Measurements from ENCODE around the gene GOLGA8B. TPM values are rescaled to one million over a fixed set of nuclear protein-coding genes. Genes with fewer than 3 reads are reported as not detected.
"Not testable (repeated sequence)": the region's sequence is repeated elsewhere in the genome, so short reads cannot be mapped to it uniquely, and the experiment has no call there.

The GOLGA8B gene
- polyA plus RNA-seq, 3 donors: 0.37 to 11.5 TPM; not detected in 1

DNA sequence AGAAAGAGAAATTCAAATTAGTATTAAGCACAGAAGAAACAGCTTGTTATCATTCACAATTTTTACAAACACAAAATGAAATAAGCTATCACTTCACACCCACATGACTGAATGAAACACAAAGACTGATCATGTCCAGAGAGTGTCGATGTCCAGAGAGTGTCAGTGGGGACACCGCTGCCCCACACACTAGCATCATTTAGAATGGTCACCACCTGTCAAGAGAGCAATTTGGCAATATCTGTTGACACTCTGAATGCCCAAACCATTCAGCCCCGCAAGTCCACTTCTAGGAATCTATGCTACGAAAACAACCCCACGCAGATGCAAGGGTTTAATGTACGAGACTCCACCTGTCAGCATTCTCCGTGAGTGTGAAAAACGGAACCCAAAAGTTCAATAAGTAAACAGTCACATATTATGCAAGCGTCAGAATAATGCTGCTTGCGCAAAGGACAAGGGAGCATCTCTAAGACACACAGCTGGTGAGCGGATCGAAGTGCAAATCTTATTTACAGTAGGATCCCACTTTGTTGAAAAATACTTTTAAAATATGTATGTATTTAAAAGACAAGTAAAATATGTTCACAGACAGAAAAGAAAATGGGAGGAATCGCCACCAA lies 11.3 kb downstream of the GOLGA8B start:
- H3K9me3 Mint-ChIP-seq; H2AFZ ChIP-seq (ENCODE audit: insufficient read depth, low read depth, low read length, poor library complexity, severe bottlenecking); H3K4me1 Mint-ChIP-seq; H3K27ac ChIP-seq (ENCODE audit: low read depth in 1 of 2, low read length in 2 of 2); H3K9me3 ChIP-seq (replicated peaks in 1 of 2; ENCODE audit: control insufficient read depth in 1 of 2, insufficient read depth in 1 of 2, low read length in 2 of 2); DNase-seq; H4K20me1 ChIP-seq (ENCODE audit: insufficient read depth, low read length); H3K9ac ChIP-seq (ENCODE audit: insufficient read depth, low read length, poor library complexity, severe bottlenecking); H3K27ac Mint-ChIP-seq; H3K27me3 ChIP-seq (ENCODE audit: control insufficient read depth in 2 of 2, insufficient read depth in 2 of 2, low read length in 2 of 2); H3K4me3 ChIP-seq (replicated peaks in 1 of 3; ENCODE audit: low read depth in 2 of 3, low read length in 3 of 3); H3K36me3 Mint-ChIP-seq; H3K4me1 ChIP-seq (ENCODE audit: control insufficient read depth in 1 of 2, insufficient read depth in 2 of 2, low read length in 2 of 2); H3K79me2 ChIP-seq (ENCODE audit: insufficient read depth, low read length); H3K27me3 Mint-ChIP-seq (ENCODE audit: low read depth in 3 of 3); intact Hi-C loops (cut with micrococcal nuclease); H3K36me3 ChIP-seq (replicated peaks in 1 of 2; ENCODE audit: control insufficient read depth in 1 of 2, insufficient read depth in 2 of 2, low read length in 2 of 2); H3K4me2 ChIP-seq (replicated peaks; ENCODE audit: extremely low read depth, low read length, poor library complexity, severe bottlenecking): not testable (repeated sequence)
- peak overlapping the region in 1 of 2 donors; percentile 35 for H3K4me3 Mint-ChIP-seq
- WGBS (ENCODE audit: insufficient coverage): 77% methylated on average over 8 of the region's 13 CpGs

GRCh38 chr15:34569670-34570396 lies 13.6 kb downstream of the GOLGA8B start:
- not testable (repeated sequence) for H3K27ac Mint-ChIP-seq

DNA sequence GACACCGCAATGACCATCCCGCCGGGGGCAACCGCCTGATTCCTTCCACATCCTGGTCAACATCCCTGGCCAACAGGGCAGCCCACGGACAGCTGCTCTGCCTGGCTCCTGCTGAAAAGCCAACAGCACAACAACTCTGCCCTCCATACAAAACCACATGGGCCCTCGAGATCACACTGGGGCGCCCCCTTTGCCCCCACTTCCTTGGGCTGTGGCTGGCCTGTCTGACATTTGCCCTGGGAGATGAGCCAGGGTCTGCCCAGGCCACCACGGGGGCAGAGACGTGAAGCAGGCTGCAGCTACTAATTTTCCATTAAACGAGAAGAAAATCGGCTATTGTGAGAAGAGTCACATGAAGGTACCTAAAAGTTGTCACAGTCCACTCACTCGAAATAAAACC lies 16.3 kb downstream of the GOLGA8B start:
- H3K9me3 ChIP-seq (replicated peaks in 1 of 2; ENCODE audit: control insufficient read depth in 1 of 2, insufficient read depth in 1 of 2, low read length in 2 of 2); H3K4me1 ChIP-seq (ENCODE audit: control insufficient read depth in 1 of 2, insufficient read depth in 2 of 2, low read length in 2 of 2); H3K27me3 Mint-ChIP-seq (ENCODE audit: low read depth in 3 of 3); H3K4me2 ChIP-seq (replicated peaks; ENCODE audit: extremely low read depth, low read length, poor library complexity, severe bottlenecking); H3K27ac Mint-ChIP-seq; H3K36me3 Mint-ChIP-seq; H3K27ac ChIP-seq (ENCODE audit: low read depth in 1 of 2, low read length in 2 of 2); H3K4me1 Mint-ChIP-seq; H3K9ac ChIP-seq (ENCODE audit: insufficient read depth, low read length, poor library complexity, severe bottlenecking); H4K20me1 ChIP-seq (ENCODE audit: insufficient read depth, low read length); DNase-seq; H3K4me3 Mint-ChIP-seq; H2AFZ ChIP-seq (ENCODE audit: insufficient read depth, low read depth, low read length, poor library complexity, severe bottlenecking); H3K9me3 Mint-ChIP-seq; intact Hi-C loops (cut with micrococcal nuclease); H3K4me3 ChIP-seq (replicated peaks in 1 of 3; ENCODE audit: low read depth in 2 of 3, low read length in 3 of 3); H3K36me3 ChIP-seq (replicated peaks in 1 of 2; ENCODE audit: control insufficient read depth in 1 of 2, insufficient read depth in 2 of 2, low read length in 2 of 2); H3K79me2 ChIP-seq (ENCODE audit: insufficient read depth, low read length); H3K27me3 ChIP-seq (ENCODE audit: control insufficient read depth in 2 of 2, insufficient read depth in 2 of 2, low read length in 2 of 2): not testable (repeated sequence)
- WGBS (ENCODE audit: insufficient coverage): 100% methylated on average over 2 of the region's 12 CpGs

More at GRCh38 chr15:34569670-34570396, 13.6 kb downstream of the GOLGA8B start:
- H3K4me2 ChIP-seq (replicated peaks; ENCODE audit: extremely low read depth, low read length, poor library complexity, severe bottlenecking); H3K9me3 Mint-ChIP-seq; H3K9ac ChIP-seq (ENCODE audit: insufficient read depth, low read length, poor library complexity, severe bottlenecking); DNase-seq; H3K36me3 Mint-ChIP-seq; H2AFZ ChIP-seq (ENCODE audit: insufficient read depth, low read depth, low read length, poor library complexity, severe bottlenecking); H4K20me1 ChIP-seq (ENCODE audit: insufficient read depth, low read length); H3K4me3 ChIP-seq (replicated peaks in 1 of 3; ENCODE audit: low read depth in 2 of 3, low read length in 3 of 3); H3K79me2 ChIP-seq (ENCODE audit: insufficient read depth, low read length); H3K27ac ChIP-seq (ENCODE audit: low read depth in 1 of 2, low read length in 2 of 2); H3K4me1 Mint-ChIP-seq; H3K36me3 ChIP-seq (replicated peaks in 1 of 2; ENCODE audit: control insufficient read depth in 1 of 2, insufficient read depth in 2 of 2, low read length in 2 of 2); H3K27me3 ChIP-seq (ENCODE audit: control insufficient read depth in 2 of 2, insufficient read depth in 2 of 2, low read length in 2 of 2); H3K4me1 ChIP-seq (ENCODE audit: control insufficient read depth in 1 of 2, insufficient read depth in 2 of 2, low read length in 2 of 2); H3K27me3 Mint-ChIP-seq (ENCODE audit: low read depth in 3 of 3); H3K4me3 Mint-ChIP-seq; H3K9me3 ChIP-seq (replicated peaks in 1 of 2; ENCODE audit: control insufficient read depth in 1 of 2, insufficient read depth in 1 of 2, low read length in 2 of 2); intact Hi-C loops (cut with micrococcal nuclease): not testable (repeated sequence)
- 83% methylated on average over 1 of the region's 4 CpGs for WGBS (ENCODE audit: insufficient coverage)

DNA sequence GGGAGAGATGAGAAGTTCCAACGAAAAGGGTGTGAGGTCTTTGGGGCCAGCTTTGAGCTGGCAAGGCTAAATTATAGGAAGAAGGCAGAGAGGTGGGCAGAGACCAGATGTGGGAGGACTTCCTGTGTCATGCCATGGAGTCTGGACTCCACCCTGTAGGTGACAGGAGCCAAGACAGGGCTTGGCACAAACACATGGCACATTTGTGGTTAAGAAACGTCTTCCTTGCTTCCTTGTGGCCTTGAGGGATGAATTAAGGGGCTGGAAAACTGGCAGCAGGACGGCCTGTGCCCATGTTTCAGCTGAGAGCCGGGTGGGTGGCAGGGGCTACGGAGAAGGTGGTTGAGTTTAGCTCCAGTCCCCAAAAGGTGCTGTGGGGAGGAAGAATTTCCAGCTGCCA lies 18.7 kb downstream of the GOLGA8B start:
- intact Hi-C loops (cut with micrococcal nuclease); H3K9me3 ChIP-seq (replicated peaks in 1 of 2; ENCODE audit: control insufficient read depth in 1 of 2, insufficient read depth in 1 of 2, low read length in 2 of 2); H3K36me3 ChIP-seq (replicated peaks in 1 of 2; ENCODE audit: control insufficient read depth in 1 of 2, insufficient read depth in 2 of 2, low read length in 2 of 2); H3K27ac Mint-ChIP-seq; DNase-seq; H3K36me3 Mint-ChIP-seq; H2AFZ ChIP-seq (ENCODE audit: insufficient read depth, low read depth, low read length, poor library complexity, severe bottlenecking); H3K9me3 Mint-ChIP-seq; H3K9ac ChIP-seq (ENCODE audit: insufficient read depth, low read length, poor library complexity, severe bottlenecking); H3K4me1 ChIP-seq (ENCODE audit: control insufficient read depth in 1 of 2, insufficient read depth in 2 of 2, low read length in 2 of 2); H3K79me2 ChIP-seq (ENCODE audit: insufficient read depth, low read length); H3K27ac ChIP-seq (ENCODE audit: low read depth in 1 of 2, low read length in 2 of 2); H3K27me3 Mint-ChIP-seq (ENCODE audit: low read depth in 3 of 3); H3K4me3 Mint-ChIP-seq; H3K4me2 ChIP-seq (replicated peaks; ENCODE audit: extremely low read depth, low read length, poor library complexity, severe bottlenecking); H3K27me3 ChIP-seq (ENCODE audit: control insufficient read depth in 2 of 2, insufficient read depth in 2 of 2, low read length in 2 of 2); H3K4me1 Mint-ChIP-seq; H3K4me3 ChIP-seq (replicated peaks in 1 of 3; ENCODE audit: low read depth in 2 of 3, low read length in 3 of 3); H4K20me1 ChIP-seq (ENCODE audit: insufficient read depth, low read length): not testable (repeated sequence)
- 68% methylated on average over 4 of the region's 5 CpGs for WGBS (ENCODE audit: insufficient coverage)

Data from CD14-positive monocyte (primary cell).